HG02678 (cell line): ENCODE measurements around the gene F8.
A peak's percentile ranks its signal among the peaks of the same experiment; 100 is the strongest.

Experiments
- ATAC-seq: cut with Tn5 transposase; IDR thresholded peaks from one replicate; pipeline ENCODE4 v1.9.1; 2021; ENCODE audit warnings: mild to moderate bottlenecking, moderate library complexity; ENCODE audit not compliant: unreplicated experiment

The F8 gene

DNA sequence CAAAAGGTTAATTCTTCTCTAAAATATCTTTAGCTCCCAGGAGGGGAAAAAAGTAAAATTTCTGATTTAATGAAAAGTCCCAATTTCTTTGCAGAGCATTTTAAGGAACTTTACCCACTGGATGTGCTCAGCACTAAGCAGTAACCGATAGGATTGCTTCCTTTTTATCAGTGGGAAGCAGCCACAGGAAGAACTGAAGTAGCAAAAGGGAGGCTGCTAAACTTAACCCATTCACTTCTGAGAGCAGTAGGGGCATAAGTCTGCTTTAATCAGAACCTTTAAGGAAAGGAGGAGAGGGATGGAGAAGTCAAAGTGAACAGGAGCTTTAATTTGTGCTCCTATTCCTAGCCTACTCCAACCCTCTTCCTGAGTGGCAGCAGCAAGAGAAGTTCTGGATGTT is at the start of gene F8:
Gene F8, minus strand, starts transcription at position 139 of the 400 bp plus-strand sequence. CDS start 171 bp downstream, outside the sequence.
- no peak for ATAC-seq

DNA sequence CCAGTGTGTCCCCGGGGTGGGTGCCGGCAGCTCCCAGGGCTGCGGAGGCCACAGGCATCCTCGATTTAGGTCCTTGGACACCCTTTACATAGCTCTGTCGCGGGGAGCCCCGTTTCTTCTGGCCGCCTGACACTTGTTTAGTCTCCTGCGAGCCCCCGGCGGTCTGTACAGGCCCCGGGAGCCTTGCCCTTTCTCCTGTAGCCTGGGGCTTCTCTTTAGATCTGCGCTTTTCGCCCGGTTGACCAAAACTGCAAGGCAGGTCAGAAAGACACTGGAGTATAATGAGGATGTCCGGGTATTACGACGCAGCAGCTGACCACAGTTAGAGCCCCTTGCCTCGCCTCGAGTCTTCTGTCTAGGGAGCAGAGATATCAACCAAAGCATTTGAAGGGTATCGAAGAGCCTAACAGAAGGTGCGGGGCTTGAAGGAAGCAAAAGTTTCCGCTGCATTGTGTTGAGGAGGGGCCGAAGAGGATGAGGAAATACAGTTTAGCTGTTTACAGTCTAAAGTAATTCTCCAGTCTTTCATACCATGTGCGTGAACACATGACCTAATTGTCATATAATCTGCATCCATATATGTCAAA is 49.3 kb upstream of the F8 start:
- ATAC-seq = no peak

GRCh38 chrX:155070975-155071693 is 48.6 kb upstream of the F8 start, which contains the start of the genes BRCC3, CMC4 and MTCP1:
TSS of gene BRCC3 (plus strand) at chrX:155071508. CDS start at chrX:155071528, 20 bp downstream.
TSS of gene CMC4 (minus strand) at chrX:155071136. CDS start at chrX:155064023, 7,113 bp downstream.
TSS of gene MTCP1 (minus strand) at chrX:155071136. CDS start at chrX:155066010, 5,126 bp downstream.
- peak; percentile 94 for ATAC-seq

GRCh38 chrX:155070663-155070974 is 48.1 kb upstream of the F8 start:
- ATAC-seq = peak; percentile 24

- no peak for ATAC-seq
Observed at GRCh38 chrX:155070038-155070437, 47.5 kb upstream of the F8 start.

DNA sequence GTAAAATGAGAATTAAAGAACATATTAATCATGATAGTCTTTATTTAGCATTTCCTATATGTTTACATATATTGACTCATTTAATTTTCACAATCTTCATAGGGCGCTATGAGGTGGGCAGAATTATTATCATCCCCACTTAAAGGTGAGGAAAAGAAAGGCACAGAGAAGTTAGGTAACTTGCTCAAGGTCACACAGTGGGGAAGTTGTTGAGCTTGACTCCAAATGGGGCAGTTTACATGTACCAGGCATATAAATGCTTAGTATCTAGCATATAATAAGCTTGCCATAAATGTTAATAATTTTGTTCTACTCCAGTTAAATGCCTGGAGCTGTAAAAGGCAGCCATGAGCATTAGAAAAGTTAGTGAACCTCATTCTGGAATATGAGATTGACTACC is 46.9 kb upstream of the F8 start:
- no peak for ATAC-seq

DNA sequence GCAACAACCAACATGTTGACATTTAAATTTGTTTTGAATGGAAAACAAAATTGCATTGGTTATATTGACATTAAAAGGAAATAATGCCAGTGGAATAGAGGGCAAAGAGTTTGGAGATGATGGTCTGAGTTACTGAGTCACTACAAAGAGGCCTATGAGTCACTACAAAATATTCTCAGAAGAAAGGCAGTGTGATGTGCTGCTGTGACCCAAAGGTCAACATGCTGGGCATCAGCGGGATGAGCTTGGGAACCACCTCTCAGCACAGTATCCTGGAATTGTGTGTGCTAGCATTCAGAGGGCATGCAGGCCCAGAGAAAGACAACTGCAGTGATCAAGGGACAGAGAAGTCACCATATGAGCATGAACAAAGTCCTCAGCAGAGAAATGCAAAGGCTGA is 45.6 kb upstream of the F8 start:
- no peak for ATAC-seq

DNA sequence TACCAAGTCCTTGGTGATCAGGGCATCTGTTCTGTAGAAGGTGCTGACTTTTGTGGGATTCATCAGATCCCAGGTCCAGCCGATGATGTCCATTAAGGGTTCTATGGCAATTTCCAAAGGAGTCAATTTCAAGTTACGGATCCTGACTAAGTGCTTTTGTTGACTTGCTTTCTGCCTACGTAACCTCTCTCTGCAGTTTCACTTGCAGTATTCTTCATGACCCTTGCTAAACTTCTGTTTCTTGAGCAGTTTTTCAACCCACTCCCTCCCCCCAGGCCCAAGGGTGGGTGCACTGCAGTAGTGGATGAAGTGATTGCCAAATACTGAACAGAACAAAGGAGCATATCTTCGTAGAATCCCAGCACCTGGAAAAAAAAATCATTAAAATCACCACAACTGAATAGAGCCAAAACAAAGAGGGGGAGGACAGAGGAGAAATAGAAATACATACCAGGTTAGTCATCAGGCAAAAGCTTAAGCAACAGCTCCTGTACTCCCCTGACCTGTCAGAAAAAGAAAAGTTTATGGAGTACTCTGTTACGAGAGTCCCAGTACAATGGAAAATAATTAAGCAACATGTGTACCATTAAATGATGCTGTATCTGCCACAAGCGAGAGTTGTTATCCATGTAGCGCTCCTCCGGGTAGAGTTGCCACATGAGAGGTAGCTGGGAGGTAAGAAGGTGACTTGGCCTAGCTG is 42.7 kb upstream of the F8 start:
- ATAC-seq = no peak

GRCh38 chrX:155061760-155062159 is 39.2 kb upstream of the F8 start:
- no peak for ATAC-seq

GRCh38 chrX:155056877-155057792 is 34.6 kb upstream of the F8 start:
- ATAC-seq = peak; percentile 81

- no peak for ATAC-seq
Observed at GRCh38 chrX:155056471-155056870, 33.9 kb upstream of the F8 start.

- no peak for ATAC-seq
Observed at GRCh38 chrX:155055494-155055893, 33.0 kb upstream of the F8 start.

GRCh38 chrX:155054255-155054654 is 31.7 kb upstream of the F8 start:
- ATAC-seq = no peak

- ATAC-seq = no peak
Observed at GRCh38 chrX:155053656-155054055, 31.1 kb upstream of the F8 start.

GRCh38 chrX:155052738-155053498 is 30.4 kb upstream of the F8 start:
- ATAC-seq = no peak

DNA sequence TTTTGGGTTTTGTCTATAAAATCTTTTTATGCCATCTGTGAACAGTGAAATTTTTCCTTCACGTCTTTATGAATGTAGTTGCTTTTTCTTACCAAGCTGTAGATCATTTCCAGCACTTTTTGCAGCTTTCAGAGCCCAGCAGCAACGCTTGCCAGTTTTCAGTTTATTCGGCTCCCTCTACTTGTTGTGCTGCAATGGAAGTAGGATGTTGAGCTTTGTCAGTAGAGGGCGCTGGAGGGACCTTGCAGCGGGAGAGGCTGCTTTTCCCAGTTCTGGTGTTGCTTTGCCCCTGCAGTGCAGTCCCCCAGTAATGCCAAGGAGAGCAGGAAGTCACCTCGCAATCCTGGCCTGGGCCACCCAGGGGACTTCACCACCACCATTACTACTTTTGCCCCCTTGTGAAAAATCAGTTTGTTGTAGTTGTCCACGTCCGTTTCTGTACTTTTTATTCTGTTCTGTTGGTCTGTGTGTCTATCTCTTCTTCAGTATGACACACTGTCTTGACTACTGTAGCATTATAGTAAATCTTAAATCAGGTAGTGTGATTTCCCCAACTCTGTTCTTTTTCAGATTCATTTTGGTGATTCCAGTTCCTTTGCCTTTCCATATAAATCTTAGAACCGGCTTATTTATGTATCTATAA is 26.6 kb upstream of the F8 start:
- no peak for ATAC-seq

- no peak for ATAC-seq
Observed at GRCh38 chrX:155046811-155047528, 24.4 kb upstream of the F8 start.

GRCh38 chrX:155046129-155046810 is 23.7 kb upstream of the F8 start:
- no peak for ATAC-seq
